ENCODE measurements around the gene DUSP28. TPM values are rescaled to one million over a fixed set of nuclear protein-coding genes. Genes with fewer than 3 reads are reported as not detected.

DUSP28 gene
- total RNA-seq, 1 experiment from 2014 or later, result 2.3 TPM

GRCh38 chr2:240597419-240598181 is 37.4 kb downstream of the DUSP28 start (continued):
- no peak for TF ChIP-seq SOX15 (CRISPR knock-in tag; IDR thresholded peaks at IDR 0.05)
- TF ChIP-seq ETV6 (CRISPR knock-in tag; IDR thresholded peaks at IDR 0.05), result no peak
- TF ChIP-seq ZSCAN18 (CRISPR knock-in tag; IDR thresholded peaks at IDR 0.05), result no peak
- TF ChIP-seq RELA (CRISPR knock-in tag; IDR thresholded peaks at IDR 0.05; ENCODE audit: borderline replicate concordance), result no peak
- no peak for TF ChIP-seq ZNF425 (CRISPR knock-in tag; conservative IDR thresholded peaks at IDR 0.05)
- TF ChIP-seq ATF3 (CRISPR knock-in tag; conservative IDR thresholded peaks at IDR 0.05), result no peak
- TF ChIP-seq ZNF232 (CRISPR knock-in tag; IDR thresholded peaks at IDR 0.05), result no peak
- no peak for TF ChIP-seq NR2C2 (CRISPR knock-in tag; IDR thresholded peaks at IDR 0.05)

GRCh38 chr2:240598311-240598911 is 38.3 kb downstream of the DUSP28 start:
- DNase-seq (ENCODE audit: low spot score) (no peak), ATAC-seq (no peak)
- Mint-ChIP-seq H3K27ac (no peak overlapping the region), H3K27me3 (ENCODE audit: low read depth) (no peaks in the 10 kb centered on the region), H3K36me3 (no peaks in the 10 kb centered on the region), H3K9me3 (no peaks in the 10 kb centered on the region), H3K4me3 (no peak overlapping the region), H3K4me1 (no peaks in the 10 kb centered on the region)
- CTCF ChIA-PET, result no interaction called here
- TF ChIP-seq IRF2 (CRISPR knock-in tag; IDR thresholded peaks at IDR 0.05; ENCODE audit: borderline replicate concordance, low read depth) (no peak), ZNF263 (CRISPR knock-in tag; IDR thresholded peaks at IDR 0.05; ENCODE audit: low read depth) (no peak), STAT6 (CRISPR knock-in tag; conservative IDR thresholded peaks at IDR 0.05; ENCODE audit: low read depth) (no peak), ZNF416 (CRISPR knock-in tag; IDR thresholded peaks at IDR 0.05) (no peak), ZNF532 (CRISPR knock-in tag; IDR thresholded peaks at IDR 0.05; ENCODE audit: borderline replicate concordance) (no peak), NR3C1 (CRISPR knock-in tag; conservative IDR thresholded peaks at IDR 0.05; ENCODE audit: low read depth) (no peak), FOXJ3 (CRISPR knock-in tag; IDR thresholded peaks at IDR 0.05; ENCODE audit: borderline replicate concordance) (no peak), CDX4 (CRISPR knock-in tag; IDR thresholded peaks at IDR 0.05; ENCODE audit: borderline replicate concordance) (no peak), ZNF317 (CRISPR knock-in tag; IDR thresholded peaks at IDR 0.05; ENCODE audit: borderline replicate concordance, low read depth) (no peak), E2F4 (CRISPR knock-in tag; IDR thresholded peaks at IDR 0.05; ENCODE audit: borderline replicate concordance, low read depth) (no peak), GTF2I (CRISPR knock-in tag; conservative IDR thresholded peaks at IDR 0.05) (no peak), SMAD4 (CRISPR knock-in tag; IDR thresholded peaks at IDR 0.05) (no peak), CREB1 (CRISPR knock-in tag; IDR thresholded peaks at IDR 0.05) (no peak)
- POLR2A ChIA-PET, result no interaction called here

All from WTC11 (cell line).